Activated effector memory CD4-positive, alpha-beta T cell treated with Interleukin-2 at 50 U/mL for 16 hours (primary cell): Measurements from ENCODE around the gene CLDN4.
"Not testable (repeated sequence)": the region's sequence is repeated elsewhere in the genome, so short reads cannot be mapped to it uniquely, and the experiment has no call there.

Experiments used
- DNase-seq: peaks from one replicate; pipeline ENCODE4 v3.0.0-alpha.2; 2020

Gene CLDN4

GRCh38 chr7:73844131-73844547 lies 13.3 kb downstream of the CLDN4 start:
- no peak for DNase-seq

GRCh38 chr7:73844848-73845460 lies 14.2 kb downstream of the CLDN4 start:
- DNase-seq = no peak

GRCh38 chr7:73845701-73846195 lies 15.0 kb downstream of the CLDN4 start:
- not testable (repeated sequence) for DNase-seq

DNA sequence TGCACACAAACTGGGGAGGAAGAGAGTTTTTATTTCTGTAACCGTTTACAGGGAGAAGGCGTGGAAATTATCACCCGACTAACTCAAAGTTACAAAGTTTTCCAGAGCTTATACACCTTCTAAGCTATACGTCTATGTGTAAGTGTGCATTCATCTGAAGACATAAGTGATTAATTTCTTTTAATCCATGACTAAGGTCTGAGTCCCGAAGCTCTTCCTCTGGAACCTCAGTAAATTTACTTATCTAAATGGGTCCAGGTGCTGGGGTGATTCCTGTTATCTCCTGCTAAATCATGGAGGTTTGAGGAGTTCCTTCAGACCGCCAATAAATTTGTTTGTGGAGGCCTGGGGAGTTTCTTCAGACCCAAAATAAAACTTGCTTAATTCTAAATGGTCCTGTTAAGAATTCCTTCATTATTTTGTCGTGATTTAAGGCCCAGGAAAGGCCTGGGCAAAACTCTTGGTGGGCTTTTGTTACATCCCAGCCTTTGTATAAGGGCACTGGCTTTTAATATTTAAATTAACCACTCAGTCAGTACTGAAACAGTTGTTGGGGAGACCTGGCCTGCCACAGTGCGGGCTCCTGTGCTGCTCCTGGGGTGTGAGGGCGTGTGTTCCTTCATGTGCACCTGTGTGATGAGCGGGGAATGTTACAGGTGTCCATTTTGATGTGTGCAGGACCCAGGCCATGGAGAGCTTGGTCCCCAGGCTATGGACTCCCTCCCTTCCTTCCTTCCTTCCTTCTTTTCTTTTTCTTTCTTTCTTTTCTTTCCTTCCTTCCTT lies 17.3 kb downstream of the CLDN4 start:
- no peak for DNase-seq

- no peak for DNase-seq
Measured at GRCh38 chr7:73850781-73851207, 20.0 kb downstream of the CLDN4 start.

- DNase-seq = no peak
Measured at GRCh38 chr7:73851410-73852338, 20.9 kb downstream of the CLDN4 start.

DNA sequence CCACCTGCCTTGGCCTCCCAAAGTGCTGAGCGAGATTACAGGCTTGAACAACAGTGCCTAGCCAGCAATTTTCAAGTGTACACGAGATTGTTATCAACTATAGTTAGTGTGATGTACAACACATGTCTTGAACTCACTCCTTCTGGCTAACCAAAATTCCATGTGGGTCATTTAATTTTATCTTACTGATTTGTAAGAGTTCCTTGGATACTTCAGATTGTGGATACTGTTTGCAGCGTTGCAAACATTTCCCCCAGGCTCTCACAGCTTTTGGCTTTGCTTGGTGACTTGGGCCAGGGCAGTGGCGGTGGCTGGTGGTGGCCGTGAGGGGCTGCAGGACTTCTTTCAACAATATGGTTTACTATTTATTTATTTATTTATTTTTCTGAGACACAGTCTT lies 21.7 kb downstream of the CLDN4 start:
- DNase-seq = no peak

GRCh38 chr7:73856941-73857340 lies 26.1 kb downstream of the CLDN4 start:
- no peak for DNase-seq

- no peak for DNase-seq
Measured at GRCh38 chr7:73858807-73859206, 28.0 kb downstream of the CLDN4 start.

- no peak for DNase-seq
Measured at GRCh38 chr7:73860859-73861258, 30.1 kb downstream of the CLDN4 start, which contains the start of gene TMEM270. TMEM270 (plus strand) TSS chr7:73861159; CDS start chr7:73861195, 36 bp downstream.

DNA sequence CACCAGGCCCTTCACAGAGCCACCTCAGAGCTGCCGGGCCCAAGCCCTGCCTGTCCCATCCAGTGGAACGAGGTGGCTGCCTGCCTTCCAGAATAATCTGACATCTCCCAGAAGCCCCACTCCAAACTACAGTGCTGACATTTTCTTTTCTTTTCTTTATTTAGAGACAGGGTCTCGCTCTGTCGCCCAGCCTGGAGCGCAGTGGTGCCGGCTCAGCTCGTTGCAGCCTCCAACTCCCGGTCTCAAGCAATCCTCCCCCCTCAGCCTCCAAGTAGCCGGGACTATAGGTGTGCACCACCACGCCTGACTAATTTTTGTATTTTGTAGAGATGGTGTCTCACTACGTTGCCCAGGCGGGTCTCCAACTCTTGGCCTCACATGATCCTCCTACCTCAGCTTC lies 30.5 kb downstream of the CLDN4 start:
- DNase-seq = no peak

GRCh38 chr7:73864981-73865711 lies 34.4 kb downstream of the CLDN4 start:
- no peak for DNase-seq

- no peak for DNase-seq
Measured at GRCh38 chr7:73865738-73866445, 35.1 kb downstream of the CLDN4 start.

- DNase-seq = no peak
Measured at GRCh38 chr7:73866446-73866767, 35.6 kb downstream of the CLDN4 start.

DNA sequence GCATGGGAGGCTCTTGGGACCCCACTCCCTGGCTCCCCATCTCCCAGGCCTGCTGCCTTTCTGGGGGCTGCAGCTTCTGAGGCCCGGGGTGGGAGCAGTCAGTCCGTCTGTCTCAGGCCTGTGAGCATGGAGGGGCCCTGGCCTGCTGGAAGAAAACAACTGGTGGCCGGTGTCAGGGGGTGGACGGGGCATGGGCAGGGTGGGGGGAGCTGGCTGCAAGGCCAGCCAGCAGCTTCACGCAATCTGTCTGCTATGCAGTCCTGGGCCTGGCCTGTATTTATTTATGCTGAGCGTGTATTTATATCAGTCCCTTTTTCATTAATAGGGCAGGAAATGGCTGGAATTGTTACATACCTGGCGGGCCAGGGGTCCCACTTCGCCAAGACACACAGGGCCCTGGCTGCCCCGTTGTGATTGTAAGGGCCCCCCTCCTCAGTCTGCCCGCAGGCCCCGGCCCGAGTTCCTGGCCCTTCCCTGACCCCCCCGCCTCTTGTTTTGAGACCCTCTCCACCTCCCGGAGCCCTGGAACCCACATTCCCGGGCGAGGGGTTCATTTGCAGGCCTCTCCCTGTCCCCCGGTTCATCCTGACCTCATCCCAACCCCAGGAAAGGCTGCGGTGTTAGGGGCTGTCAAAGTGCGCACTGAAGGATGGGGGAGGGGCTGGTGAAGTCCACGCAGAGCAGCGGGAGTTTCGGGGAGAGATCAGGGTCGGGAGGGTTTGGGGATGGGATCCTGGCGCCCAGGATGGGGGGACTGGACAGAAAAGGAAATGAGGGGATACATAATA lies 38.4 kb downstream of the CLDN4 start:
- no peak for DNase-seq

GRCh38 chr7:73870041-73870492 lies 39.3 kb downstream of the CLDN4 start:
- no peak for DNase-seq

DNA sequence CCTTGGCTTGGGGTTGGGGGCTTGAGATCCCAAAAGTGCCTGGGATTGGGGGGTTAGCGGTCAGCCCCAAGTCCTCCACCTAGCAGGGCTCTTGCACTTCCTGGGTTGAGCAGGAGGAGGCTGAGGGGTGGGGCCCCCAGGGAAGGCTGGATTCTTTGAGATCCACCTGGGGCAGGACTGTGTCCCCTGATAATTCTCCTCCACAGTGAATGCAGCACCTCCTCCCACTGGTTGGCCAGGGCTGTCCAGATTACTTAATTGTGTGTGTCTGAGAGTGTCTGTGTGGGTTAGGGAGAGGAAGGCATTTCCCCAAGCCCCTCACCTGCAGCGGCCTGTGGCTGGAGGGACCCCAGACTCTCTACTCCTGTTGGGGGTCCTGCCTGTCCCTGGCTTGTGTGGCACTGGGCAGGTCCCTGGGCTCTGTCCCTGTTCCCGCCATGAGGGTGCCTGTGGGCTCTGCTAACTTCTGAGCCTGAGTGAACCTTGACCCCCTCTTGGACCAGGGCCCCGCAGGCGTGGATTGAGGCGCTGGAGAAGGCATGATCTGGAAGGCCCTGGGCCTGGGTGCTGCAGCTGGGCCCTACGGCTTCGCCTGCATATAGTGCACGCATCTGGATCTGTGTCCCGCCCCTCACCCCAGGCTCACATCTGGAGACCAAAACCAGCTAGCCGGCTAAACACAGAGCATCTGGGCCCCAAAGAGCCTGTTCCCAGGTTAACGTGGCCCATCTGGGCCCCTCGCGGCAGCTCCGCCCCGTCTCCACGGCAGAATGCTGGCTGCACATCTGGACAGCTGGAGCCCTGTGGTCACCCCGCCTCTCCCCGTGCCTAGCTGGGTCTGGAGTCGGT lies 40.6 kb downstream of the CLDN4 start:
- no peak for DNase-seq

DNA sequence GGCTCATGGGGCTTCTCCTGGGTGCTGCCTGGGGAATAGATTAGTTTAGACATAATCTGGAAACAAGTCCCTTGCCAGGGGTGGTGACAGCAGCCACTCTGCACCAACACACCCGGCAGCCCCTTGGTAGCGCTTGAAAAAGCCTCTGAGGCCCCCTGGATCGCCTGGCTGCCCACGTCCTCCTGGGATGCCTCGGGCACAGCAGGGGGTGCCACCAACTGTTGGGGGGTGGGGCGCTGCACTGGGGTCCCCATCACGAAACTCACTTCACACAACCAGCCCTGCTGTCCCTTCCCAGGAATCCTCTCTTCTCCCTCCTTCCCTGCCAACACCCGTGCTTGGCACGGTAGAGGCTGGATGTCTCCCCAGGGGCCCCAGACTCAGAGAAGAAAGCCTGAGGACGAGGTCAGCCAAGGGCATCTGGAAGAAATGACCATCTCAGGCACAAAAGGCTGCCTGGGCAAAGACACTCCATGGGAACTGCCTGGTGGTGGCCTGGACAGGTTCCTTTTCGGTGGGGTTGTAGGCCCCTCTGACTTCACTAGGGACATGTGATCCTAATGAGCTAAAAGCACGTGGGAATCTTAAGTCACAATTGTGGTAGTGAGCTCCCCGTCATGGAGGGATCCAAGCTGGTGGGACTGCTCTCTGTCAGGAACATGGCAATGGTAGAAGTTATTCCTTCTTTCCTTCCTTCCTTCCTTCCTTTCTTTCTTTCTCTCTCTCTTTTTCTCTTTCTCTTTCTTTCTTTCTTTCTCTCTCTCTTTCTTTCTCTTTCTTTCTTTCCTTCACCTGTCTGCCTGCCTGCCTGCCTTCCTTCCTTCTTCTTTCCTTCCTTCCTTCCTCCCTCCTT lies 41.5 kb downstream of the CLDN4 start:
- no peak for DNase-seq

GRCh38 chr7:73876361-73876760 lies 45.6 kb downstream of the CLDN4 start:
- DNase-seq = no peak
